ENCODE measurements around the gene ANK3. TPM values are rescaled to one million over a fixed set of nuclear protein-coding genes. Genes with fewer than 3 reads are reported as not detected.

ANK3 gene
- total RNA-seq, 2 donors from 2014 or later: 46.0 to 47.8 TPM

- intact Hi-C loops (cut with DNase I): no loop called here
- Histone ChIP-seq H3K4me1 (replicated peaks) (no peaks in the 10 kb centered on the region), H3K9me3 (no peaks in the 10 kb centered on the region), H3K27ac (no peak overlapping the region), H3K4me3 (no peak overlapping the region), H3K36me3 (no peaks in the 10 kb centered on the region), H3K27me3 (replicated peaks; ENCODE audit: insufficient read depth) (no peaks in the 10 kb centered on the region)
- TF ChIP-seq CTCF (IDR thresholded peaks at IDR 0.05) (no peak), POLR2AphosphoS5 (IDR thresholded peaks at IDR 0.05) (no peak), POLR2A (IDR thresholded peaks at IDR 0.05) (no peak)
- WGBS: 96% methylated on average over 1 of the region's 1 CpG
- no peak for DNase-seq (ENCODE audit: low spot score)
Measured at GRCh38 chr10:60316029-60316428, 73.6 kb downstream of the ANK3 start.

DNA sequence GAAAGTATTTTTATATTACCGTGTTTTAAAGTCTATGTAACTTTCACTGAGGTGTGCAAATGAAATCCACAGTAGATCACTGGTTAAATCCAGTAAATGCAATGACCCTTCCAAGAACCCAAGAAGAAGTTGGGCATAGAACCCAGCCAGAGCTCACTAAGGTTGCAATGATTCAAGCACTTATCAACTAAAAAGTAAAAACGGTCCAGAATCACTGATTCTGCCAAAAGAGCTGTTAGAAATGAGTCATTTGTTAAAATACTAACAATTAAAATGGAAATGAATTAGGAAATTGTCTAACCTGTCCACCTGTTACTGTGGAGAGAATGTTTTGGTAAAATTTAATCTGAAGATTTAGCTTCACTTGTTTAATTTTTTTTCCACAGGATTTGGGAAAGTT lies 74.4 kb downstream of the ANK3 start:
- intact Hi-C loops (cut with DNase I): no loop called here
- WGBS: 66% methylated on average over 2 of the region's 2 CpGs
- no peak for DNase-seq (ENCODE audit: low spot score)
- H3K36me3 ChIP-seq: no peaks in the 10 kb centered on the region
- no peaks in the 10 kb centered on the region for H3K9me3 ChIP-seq
- H3K27ac ChIP-seq: no peak overlapping the region
- H3K27me3 ChIP-seq (replicated peaks; ENCODE audit: insufficient read depth): no peaks in the 10 kb centered on the region
- no peak overlapping the region for H3K4me3 ChIP-seq
- H3K4me1 ChIP-seq (replicated peaks): no peaks in the 10 kb centered on the region
- TF ChIP-seq POLR2AphosphoS5 (IDR thresholded peaks at IDR 0.05): no peak
- no peak for TF ChIP-seq CTCF (IDR thresholded peaks at IDR 0.05)
- no peak for TF ChIP-seq POLR2A (IDR thresholded peaks at IDR 0.05)

DNA sequence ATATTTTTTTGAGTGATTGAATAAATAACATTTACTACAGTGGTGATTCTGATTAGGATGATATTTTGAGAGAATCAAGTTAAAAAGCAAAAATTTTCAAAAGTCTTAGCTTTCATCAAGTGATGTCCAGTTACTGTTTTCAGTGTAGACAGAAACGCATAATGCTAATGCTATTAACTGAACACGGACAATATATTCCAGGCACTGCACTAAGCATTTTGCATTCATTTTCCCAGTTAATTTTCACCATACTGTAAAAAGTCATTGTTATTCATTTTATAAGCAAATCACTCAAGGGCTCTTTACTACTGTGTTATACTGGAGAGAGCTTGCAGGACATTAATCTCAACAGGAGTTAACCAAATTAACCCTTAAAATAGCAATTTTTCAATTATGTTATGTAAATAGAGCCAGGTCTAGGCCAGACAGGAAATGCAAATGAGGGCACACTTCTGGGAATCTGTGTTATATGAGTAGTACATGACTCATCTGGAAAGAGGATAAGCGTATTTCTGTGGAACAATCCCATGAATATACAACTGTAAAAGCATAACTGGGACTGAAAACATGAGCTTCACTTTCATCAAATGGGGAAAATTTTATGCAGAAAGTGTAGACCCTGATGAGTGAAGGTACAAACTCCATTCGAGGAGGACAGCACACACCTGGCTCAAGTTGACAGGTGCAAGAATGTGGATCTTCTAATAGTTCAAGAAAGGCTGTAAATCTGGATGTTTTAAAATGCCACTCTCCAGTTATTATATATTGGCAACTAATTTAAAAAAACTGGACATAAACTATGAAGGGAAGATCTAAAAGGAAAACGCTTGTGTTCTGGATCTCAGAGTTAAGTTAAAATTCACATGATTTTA lies 75.4 kb downstream of the ANK3 start:
- Histone ChIP-seq H3K27me3 (replicated peaks; ENCODE audit: insufficient read depth) (no peaks in the 10 kb centered on the region), H3K27ac (no peak overlapping the region), H3K4me3 (no peak overlapping the region), H3K4me1 (replicated peaks) (no peaks in the 10 kb centered on the region), H3K9me3 (no peaks in the 10 kb centered on the region), H3K36me3 (no peaks in the 10 kb centered on the region)
- WGBS: 80% methylated on average over 5 of the region's 5 CpGs
- intact Hi-C loops (cut with DNase I): no loop called here
- no peak for TF ChIP-seq POLR2A (IDR thresholded peaks at IDR 0.05)
- TF ChIP-seq POLR2AphosphoS5 (IDR thresholded peaks at IDR 0.05): no peak
- TF ChIP-seq CTCF (IDR thresholded peaks at IDR 0.05): no peak
- DNase-seq (ENCODE audit: low spot score): no peak

DNA sequence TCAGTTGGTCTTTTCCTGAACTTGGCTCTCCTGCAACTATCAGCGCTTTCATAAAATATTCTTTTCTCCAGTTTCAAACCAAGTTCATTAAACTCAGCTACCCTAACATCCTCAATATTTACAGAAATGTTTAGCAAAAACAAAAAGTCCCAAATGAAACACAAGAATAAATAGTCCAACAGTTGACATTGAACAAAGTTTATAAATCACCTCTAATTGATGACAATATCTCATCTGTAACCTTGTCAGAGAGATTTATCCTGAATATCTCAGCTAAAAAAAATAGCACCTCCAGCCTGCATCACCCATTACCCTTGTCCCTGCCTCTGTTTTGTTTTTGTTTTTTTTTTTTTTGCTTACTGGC lies 76.1 kb downstream of the ANK3 start:
- 93% methylated on average over 1 of the region's 1 CpG for WGBS
- no peaks in the 10 kb centered on the region for H3K36me3 ChIP-seq
- no peak overlapping the region for H3K4me3 ChIP-seq
- no peak overlapping the region for H3K27ac ChIP-seq
- TF ChIP-seq POLR2A (IDR thresholded peaks at IDR 0.05) (no peak), POLR2AphosphoS5 (IDR thresholded peaks at IDR 0.05) (no peak), CTCF (IDR thresholded peaks at IDR 0.05) (no peak)
- H3K9me3 ChIP-seq: no peaks in the 10 kb centered on the region
- no peaks in the 10 kb centered on the region for H3K27me3 ChIP-seq (replicated peaks; ENCODE audit: insufficient read depth)
- no peaks in the 10 kb centered on the region for H3K4me1 ChIP-seq (replicated peaks)
- intact Hi-C loops (cut with DNase I): no loop called here
- DNase-seq (ENCODE audit: low spot score): no peak
